DOHH2 (cell line): Measurements from ENCODE around the gene APOC3.

Source experiments
- CTCF ChIP-seq: fragments of 200-600 bp; sonication (generic); IDR thresholded peaks from one replicate; pipeline ENCODE4 v1.5.1; 2014; ENCODE audit warnings: antibody characterized with exemption, mild to moderate bottlenecking, low read depth, low read length; ENCODE audit not compliant: poor library complexity, severe bottlenecking
- EZH2phosphoT487 ChIP-seq: fragments of 200-600 bp; sonication (generic); IDR thresholded peaks from 2 replicates; pipeline ENCODE4 v1.6.1; 2017; ENCODE audit warnings: borderline replicate concordance, mild to moderate bottlenecking, antibody characterized with exemption, low read length, moderate library complexity, mixed read lengths

- no peak for TF ChIP-seq CTCF
- no peak for TF ChIP-seq EZH2phosphoT487
These were observed 5.5 kb downstream of the APOC3 start for GRCh38 chr11:116835042-116835772.
